ENCODE measurements around the gene TRIP12.
"Not testable (repeated sequence)": the region's sequence is repeated elsewhere in the genome, so short reads cannot be mapped to it uniquely, and the experiment has no call there.

TRIP12 gene

DNA sequence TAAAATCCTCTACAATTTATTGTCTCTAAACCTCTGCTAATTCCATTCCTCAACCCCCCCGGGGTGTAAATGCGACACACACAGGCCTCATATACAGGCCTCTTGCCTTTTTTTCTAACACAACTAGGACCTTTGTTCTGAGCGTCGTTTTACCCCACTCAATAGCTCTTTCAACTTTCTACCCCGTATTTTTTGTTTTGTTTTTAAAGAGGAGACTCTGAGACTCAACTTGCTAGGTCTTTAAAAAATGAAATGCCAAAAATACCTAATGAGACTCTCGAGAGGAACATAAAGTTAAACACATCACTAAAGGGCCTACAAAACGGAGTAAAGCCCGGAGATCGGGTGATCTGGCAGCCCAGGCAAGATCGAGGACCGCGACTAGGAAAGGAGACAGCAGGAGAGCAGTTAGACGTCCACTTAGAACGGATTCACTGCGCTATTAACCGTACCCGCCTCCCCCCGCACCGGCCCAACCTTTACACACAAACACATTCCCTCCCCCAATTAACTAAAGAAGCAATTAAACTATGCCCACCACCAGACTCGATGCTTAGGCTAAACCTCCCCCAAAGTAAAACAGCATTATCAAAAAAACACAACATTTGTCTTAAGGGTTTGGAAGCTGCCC is 1.7 kb downstream of the TRIP12 start:
- no peak for DNase-seq

DNA sequence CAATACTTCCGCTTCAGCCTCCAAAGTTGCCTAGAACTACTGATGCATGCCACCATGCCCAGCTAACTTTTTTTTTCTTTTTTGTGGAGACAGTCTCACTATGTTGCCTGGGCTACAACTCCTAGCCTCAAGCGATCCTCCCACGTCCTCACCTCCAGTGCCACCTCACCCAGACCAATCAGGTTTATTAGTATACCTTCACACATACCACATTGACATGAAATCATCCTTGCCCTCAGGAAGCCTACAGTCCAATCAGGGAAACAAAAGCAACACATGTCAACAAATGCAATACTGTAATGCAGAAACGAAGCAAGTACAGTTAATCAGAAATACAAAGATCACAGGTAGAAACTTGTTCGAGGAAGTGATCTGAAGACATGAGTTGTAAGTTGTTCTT is 4.0 kb downstream of the TRIP12 start:
- no peak for DNase-seq

DNA sequence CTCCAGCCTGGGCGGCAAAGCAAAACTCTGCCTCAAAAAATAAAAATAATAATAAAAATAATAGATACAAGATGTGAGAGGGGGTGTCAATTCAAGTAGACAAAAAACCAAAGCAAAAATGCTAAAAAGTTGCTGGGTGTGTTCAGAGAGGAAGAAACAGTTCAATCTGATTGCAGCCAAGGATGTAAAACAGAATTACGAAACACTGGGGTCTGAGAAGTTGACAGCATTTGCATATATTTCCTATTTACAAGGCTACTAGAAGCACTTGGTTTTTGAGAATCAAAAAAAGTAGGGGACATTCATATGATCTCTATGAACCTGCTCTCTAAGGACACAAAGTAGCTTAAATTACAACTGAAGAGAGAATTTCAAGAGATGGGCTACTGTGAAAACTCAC is 7.6 kb downstream of the TRIP12 start:
- no peak for DNase-seq

DNA sequence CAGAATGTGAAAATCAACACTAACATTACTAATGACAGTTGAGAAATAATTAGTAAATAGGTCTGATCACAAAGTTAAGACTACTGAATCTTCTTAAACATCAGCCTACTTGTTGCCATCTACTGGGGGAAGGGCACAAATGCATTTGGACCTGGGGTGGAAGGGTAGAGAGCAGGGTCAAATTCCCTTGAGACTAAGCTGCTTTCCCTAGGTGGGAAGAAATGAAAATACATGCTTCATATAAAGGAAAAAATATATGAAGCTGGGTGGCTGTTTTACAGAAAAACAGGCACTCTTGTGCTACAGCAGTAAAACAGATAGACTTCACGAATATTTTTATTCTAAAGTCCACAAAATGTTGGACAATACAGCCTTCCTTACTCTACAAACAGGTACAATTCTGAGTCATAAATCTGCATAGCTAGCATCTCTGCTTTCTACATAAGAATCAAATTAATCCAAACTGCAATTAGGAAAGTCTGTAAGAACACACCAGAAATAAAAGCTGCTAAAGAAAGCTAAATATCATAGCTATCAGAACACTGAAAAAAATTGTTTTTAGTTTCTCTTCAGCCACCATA is 10.9 kb downstream of the TRIP12 start:
- DNase-seq: no peak

DNA sequence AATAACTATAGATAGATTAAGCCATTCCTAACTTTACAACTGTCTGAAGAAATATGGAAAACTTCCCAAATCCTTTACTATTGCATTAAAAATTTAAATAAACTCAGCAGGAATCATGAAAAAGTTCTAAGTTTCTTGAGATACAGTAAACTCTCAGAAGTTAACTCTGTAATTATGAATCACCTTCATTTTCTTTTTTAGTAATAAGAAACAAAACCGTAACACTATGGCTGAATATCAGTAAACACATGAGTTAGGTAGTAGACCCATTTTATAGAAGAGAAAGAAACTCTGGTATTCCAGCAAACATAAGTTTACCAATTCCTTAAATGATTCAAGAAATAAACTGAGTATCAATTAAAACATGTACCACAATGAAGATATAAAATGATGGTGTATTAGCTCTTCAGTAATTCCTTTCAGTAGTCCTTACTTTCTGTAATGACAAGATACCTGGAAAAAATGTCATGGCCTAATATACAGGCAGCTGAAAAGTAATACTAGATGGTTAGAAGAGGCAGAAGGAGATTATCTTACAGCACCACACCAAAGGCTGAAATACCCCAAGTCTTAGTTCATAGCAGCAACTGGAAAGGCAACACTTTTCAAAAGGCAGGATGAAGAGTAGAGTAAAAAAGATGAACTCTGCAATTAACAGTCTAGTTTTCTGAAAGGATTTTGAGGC is 11.5 kb downstream of the TRIP12 start:
- DNase-seq: no peak

DNA sequence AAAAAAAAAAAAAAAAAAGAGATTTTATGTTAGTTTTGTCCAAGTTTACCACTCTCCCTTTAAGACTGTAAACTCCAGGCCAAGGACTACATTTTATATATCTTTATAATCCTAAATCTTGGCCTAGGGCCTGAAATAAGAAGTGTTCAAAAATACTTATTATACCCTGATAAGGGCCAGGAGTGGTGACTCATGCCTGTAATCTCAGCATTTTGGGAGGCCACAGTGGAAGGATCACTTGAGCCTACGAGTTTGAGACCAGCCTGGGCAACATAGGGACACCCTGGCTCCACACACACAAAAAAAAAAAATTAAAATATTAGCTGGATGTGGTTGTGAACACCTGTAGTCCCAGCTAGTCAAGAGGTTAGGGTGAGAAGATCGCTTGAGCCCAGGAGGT is 12.7 kb downstream of the TRIP12 start:
- DNase-seq: no peak

DNA sequence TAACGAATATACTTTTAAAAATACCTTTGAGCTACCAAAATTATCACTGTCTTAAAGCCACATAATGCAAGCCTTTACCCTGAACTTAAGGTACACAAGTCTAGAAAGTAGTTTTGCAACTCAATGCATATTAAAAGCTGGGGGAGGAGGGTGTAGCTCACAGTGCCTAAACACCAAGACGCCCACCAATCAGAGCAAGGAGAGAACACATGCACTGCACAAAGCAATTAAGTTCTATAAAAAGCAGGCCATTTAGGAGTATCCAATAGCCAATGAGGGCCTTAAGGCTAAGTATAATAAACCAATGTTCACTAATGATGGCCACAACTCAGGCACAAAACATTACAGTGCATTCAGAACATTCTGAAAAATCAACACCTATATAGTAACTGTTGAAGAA is 16.2 kb downstream of the TRIP12 start:
- DNase-seq: no peak

DNA sequence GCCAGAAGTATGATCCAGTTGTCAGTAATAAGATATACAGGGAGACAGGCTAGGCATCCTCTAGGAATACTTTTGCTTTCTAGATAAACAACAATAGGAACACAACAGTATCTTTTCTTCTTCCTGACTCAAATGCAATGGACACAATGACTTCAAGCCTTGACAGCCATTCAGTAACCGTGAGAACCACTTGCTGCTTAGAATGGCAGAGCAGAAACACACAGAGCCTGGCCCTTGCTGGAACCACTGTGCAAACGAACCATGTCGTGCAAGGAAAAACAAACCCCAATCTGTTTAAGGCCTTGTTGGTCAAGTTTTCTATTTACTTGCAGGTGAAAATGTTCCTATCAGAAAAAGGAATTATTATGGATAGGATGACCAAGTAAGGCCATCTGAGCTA is 18.8 kb downstream of the TRIP12 start:
- no peak for DNase-seq

DNA sequence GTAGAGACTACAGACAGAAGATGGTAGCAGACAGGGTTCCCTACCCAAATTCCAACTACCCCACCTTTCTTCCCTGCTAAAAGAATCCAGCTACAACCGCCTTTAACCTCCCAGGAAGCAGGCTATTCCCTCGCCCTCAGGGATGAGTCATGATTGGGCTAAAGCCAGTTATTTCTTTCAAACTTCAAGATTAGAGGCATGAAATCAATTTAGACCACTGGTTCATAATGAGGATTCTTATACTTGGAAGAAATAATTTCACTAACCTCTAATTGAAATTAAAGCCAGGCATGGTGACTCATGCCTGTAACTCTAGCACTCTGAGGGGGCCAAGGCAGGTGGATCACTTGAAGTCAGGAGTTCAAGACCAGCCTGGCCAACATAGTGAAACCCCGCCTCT is 20.0 kb downstream of the TRIP12 start:
- no peak for DNase-seq

DNA sequence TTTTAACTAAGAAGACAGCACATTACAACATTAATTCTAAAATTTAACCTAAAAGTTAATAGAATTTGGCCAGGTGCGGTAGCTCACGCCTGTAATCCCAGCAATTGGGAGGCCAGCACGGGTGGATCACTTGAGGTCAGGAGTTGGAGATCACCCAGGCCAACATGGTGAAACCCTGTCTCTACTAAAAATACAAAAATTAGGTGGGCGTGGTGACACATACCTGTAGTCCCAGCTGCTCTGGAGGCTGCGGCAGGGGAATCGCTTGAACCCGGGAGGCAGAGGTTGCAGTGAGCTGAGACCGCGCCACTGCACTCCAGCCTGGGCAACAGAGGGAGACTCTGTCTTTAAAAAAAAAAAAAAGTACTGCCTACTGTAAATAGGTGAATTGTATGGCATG is 21.3 kb downstream of the TRIP12 start:
- not testable (repeated sequence) for DNase-seq

DNA sequence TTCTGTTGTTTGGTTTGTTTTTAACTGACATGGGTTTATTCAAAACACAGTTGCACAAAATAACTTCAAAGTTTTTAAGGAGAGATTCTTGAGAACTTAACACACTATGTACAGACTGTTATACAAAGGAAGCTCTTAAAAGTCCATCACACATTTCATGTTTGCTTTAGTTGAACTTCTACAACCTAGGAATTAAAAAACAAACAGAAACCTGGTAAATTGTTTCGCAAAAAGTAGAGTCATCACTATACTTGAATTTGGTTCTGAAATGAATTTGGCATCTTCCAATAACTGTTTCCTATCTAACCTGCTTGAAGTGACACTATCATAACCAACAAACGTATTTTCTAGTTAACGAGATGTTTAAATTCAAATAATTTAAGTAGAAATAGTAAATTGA is 21.8 kb downstream of the TRIP12 start:
- DNase-seq: no peak

DNA sequence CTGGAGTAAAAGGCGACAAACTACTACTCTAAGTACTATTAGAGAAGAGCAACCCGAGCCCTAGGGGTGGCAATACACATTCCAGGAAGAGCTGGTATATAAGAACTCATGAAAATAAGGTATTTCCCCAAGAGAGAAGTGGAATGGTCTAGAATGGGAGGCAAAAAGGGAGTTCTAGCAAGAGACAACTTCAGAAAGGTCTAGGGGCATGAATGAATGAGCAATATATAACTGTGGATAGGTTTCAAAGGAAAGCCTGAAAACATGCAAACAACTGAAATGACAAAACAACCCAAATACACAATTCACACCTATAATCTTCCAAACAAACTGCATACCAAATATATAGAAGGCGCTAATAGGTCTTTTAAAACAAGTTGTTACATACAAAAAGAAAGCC is 22.2 kb downstream of the TRIP12 start:
- DNase-seq: no peak

DNA sequence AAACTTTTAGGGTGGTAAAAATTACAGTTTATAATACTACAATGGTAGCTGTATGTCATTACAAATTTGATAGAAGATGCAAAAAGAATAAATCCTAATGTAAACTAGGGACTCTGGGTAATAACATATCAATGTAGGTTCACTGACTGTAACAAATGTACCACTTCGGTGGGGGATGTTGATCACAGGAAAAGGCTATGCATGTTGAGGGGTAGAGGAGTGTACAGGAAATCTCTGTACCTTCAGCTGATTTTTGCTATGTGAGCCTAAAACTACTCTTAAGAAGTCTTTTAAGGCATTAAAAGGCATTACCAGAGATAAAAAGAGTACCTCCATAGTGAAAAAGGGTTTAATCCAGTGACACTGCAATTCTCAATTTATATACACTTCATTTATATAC is 25.0 kb downstream of the TRIP12 start:
- DNase-seq: no peak

DNA sequence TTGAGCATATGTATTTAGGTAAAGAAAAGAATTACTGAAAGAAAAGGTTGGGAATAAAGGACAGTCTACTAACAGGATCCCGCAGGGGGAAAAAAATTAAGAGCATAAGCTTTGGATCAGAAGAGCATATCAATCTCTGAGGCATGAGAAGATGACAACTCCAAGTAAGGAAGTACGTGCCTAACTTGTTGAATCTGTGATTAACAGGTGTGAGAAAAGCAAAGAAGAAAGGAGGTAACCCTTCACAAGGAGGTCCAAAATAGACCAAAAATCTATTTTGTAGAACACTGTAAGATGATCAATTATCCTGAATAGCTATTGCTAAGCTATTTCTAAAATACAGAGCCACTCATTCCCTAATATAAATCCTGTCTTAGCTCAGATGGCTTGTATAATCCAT is 32.8 kb downstream of the TRIP12 start:
- no peak for DNase-seq

DNA sequence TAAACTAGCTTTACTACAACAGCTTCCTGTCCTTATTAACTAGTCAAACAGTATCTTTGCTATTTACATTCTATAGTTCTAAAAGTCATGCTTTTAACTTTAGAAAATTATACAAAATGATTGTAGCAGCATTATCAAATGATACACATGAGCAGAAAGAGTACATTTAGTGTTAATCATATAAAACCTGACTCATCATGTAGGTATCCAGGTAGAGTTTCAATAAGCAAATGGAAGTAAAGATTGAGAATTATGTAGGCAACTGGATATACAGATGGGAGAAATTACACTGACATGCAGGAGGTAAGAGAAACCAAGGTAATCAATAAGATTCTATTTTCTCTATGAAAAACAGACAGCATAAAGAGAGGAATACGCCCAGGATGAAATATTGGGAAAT is 33.8 kb downstream of the TRIP12 start:
- no peak for DNase-seq

DNA sequence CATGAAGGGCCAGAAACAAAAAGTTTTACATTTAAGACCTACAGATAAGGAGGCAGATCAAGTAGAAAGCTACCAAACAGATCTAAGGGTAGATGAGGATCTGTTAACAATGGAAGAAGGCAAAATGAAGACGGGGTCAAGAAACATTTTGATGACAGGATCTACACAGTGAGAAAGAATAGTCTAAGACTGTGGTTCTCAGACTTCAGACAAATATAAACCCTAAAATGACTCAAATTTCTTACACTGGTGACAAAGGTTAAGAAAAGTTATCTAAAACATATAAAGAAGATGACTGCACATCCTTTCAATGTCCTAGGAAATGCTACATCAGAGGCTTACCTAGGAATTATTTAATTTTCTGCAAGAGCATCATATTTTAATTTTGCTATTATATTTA is 34.4 kb downstream of the TRIP12 start:
- DNase-seq: no peak

DNA sequence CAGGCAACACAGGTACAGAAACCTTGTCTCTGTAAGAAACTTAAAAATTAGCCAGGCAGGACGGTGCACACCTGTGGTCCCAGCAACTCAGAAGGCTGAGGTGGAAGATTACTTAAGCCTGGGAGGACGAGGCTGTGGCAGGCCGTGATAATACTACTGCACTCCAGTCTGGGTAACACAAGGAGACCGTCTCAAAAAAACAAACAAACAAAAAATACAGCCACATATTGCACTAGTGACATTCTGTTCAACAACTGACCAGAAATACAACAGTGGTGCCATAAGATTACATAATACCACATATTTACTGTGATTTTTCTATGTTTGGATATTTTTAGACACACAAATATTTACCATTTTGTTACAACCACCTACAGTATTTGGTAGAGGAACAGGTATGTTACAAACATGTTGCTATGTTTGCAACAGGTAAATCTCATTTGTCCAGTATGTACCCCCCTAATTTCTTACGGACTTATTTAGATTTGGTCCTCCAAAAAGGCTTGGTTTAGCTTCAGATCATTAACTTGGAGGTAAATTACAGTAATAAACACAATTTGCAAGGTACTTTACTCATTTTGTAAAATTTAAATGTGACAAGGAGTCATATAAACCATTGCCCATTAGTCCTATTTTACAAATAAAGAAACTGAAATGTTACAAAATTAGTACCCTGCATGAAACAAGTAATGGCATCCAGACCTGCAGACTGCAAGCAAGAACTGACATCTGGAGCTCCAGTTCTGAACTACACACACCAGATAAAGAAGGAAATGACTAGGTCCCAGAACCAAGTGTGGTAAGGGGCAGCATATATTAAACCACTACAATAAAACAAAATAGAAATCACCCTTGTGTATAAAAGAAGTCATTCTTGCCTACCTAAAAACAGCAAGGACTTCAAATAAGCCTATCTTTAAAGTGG is 36.8 kb downstream of the TRIP12 start:
- no peak for DNase-seq

DNA sequence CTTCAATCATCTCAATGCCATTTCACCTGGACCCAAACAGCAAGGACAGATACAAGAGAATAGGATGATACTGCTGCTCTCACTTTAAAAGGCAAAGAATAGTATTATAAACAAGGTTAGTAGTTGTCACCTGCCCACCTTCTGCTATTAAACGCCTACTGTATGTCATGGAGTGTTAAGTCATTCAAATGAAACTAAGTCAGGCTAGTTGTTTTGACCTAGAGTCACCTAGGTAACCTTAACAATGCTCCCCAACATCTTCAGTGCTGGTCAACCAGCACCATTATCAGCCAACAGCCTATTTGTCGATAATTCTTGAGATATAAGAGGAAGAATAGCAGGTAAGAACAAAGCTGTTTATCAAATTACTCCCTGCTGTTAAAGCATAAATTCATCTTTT is 39.2 kb downstream of the TRIP12 start:
- no peak for DNase-seq

DNA sequence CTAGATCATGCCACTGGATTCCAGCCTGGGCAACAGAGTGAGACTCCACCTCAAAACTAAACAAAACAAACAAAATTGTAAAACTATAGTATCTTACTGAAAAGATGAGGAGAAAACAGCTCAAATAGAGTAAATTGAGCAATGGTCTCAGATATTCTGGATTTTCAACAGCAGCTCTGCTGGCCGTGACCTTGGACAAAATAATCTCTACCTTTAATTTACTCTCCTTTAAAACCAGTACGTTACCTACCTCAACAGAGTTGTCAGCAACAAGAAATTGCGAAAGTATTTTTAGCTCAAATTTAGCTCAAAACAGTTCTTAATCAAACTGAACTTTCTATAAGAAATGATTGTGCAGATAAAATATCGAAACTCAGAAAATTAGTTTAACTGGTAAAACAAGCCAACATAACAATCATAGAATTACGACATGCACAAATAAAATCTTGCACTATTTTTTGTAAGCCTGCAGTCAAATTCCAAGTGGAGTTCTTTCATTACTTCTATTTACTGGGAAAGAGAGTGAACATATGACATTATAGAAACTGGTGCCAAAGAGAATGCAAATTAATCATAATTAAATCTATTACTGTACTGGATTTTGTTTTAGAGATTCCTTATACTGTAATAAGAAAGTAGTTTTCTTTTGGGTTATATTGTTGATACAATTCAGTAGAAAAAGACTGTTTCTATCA is 40.8 kb downstream of the TRIP12 start:
- DNase-seq: no peak

DNA sequence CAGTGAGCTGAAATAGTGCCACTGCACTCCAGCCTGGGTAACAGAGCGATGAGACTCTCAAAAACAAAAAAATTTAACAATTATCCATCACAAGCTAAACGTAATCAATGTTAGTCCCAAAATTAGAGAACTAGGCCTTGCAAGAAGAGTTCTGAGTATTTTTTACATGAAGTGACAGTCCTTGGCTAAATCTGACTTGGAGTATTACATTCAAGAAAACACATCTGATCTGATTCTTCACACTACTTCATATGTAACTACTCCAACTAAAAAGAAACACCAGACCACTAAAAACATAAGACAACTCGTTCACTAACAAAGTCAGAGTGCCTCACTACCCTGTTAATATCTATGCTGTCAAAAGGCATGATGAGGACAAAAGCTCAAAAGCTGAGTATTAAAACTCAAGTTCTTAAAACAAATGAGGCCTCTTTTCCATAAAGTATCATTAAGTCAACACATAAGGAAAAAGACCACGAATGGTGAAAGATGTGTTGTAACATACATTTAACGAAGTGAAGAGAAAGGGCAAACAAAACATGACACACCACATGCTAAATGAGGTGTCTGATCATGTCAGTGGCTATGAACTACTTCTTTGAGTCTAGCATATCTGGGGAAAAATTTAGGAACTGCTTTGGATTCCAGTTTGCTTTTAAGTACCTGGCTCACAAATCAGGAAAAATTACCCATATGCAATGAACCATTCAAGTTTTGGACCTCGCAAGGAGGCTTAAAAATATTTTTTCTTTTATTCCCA is 42.4 kb downstream of the TRIP12 start:
- DNase-seq: no peak

DNA sequence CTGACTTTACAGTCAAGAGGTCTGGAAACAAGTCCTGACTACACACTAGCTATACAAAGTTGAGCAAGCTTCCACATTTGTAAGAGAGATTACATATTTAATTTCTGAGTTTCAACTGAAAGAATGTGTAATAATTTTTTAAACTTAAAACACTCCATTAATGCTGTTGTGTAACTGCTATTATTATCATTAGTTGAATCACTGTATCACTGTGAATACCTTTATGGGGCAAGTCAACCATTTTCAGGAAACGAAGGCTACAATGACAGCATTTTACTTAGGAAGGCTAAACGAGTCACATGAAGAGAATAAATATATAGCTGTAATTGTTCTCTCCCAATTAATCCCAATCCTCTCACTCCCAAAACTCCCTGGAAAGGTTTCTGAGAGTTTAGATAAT is 46.3 kb downstream of the TRIP12 start:
- no peak for DNase-seq

DNA sequence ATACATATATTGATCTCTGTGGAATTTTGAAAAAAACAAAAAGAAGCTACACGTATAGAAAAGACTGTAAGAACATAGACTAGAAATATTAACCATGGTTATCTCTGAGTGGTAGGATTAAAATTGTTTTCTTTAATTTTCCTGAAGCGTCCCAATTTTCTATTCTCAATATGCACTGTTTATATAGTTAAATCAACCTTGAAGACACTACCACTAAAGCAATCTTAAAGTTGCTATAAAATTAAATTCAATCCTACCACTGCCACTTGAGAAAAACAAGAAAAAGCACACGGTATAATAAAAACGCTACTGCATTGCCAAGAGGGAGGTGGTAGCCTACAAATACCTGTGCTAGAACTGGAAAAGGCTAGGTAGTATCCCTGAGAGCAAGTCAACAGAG is 47.2 kb downstream of the TRIP12 start:
- no peak for DNase-seq

All from NK-92 treated with Interleukin-12 subunit alpha and Interleukin-12 subunit beta, amount 100 ng/mL, for 24 hours (cell line).